Brain microvascular endothelial cell (primary cell): ENCODE results near the gene ANKRD11.

Experiments
- DNase-seq: peaks from one replicate; pipeline ENCODE4 v3.0.0-alpha.2; 2020
- H3K27ac ChIP-seq: fragments of 250-450 bp; sonication (Bioruptor Pico); 2 replicates; pipeline ENCODE4 v1.5.1; 2020; ENCODE audit warnings: mild to moderate bottlenecking, moderate library complexity
- H3K27me3 ChIP-seq: fragments of 250-450 bp; sonication (Bioruptor Pico); replicated peaks from 2 replicates; pipeline ENCODE4 v1.5.1; 2020; ENCODE audit warnings: mild to moderate bottlenecking
- H3K36me3 ChIP-seq: fragments of 250-450 bp; sonication (Bioruptor Pico); replicated peaks from 2 replicates; pipeline ENCODE4 v1.5.1; 2020; ENCODE audit warnings: mild to moderate bottlenecking
- H3K4me3 ChIP-seq: 2 replicates; pipeline ENCODE4 v1.5.1; 2011; ENCODE audit warnings: low read depth, mild to moderate bottlenecking, control low read depth, low read length, moderate library complexity
- in situ Hi-C: cut with HindIII; loops from 2 replicates; pipeline ENCODE4 v1.10.0; 2017; ENCODE audit warnings: low sequenced_read_pairs, low pct_ligation_motif_present
- TF ChIP-seq, protein P1 (sequence below): IDR thresholded peaks from 2 replicates; pipeline ENCODE4 v1.5.1; 2011; ENCODE audit warnings: low read depth, mild to moderate bottlenecking, moderate library complexity, low read length, control low read depth, inconsistent platforms; ENCODE audit errors: missing control alignments

Gene ANKRD11

DNA sequence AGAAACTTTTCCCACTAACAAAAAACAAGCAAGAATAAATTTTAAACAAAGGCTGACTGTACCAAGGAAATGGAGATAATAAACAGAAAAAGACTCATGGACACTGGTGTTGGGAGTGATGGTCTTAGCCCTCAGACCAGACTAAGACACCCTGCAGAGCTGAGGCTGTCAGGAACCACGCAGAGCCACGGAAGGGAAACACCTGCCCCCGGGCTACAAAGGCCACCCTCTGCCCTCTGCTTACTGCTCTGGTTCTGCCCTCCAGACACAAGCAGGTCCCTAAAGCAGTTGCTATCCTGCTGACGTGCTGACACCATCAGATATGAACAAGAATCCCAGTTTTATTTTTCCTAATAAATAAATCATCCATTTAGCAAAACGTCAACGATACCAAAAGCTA lies 80.0 kb downstream of the ANKRD11 start:
- Histone ChIP-seq H3K4me3 (no peak overlapping the region), H3K36me3 (no peaks in the 10 kb centered on the region), H3K27me3 (no peaks in the 10 kb centered on the region), H3K27ac (peak overlapping the region; percentile 2)
- in situ Hi-C loops, result no loop called here
- TF ChIP-seq, protein P1, sequence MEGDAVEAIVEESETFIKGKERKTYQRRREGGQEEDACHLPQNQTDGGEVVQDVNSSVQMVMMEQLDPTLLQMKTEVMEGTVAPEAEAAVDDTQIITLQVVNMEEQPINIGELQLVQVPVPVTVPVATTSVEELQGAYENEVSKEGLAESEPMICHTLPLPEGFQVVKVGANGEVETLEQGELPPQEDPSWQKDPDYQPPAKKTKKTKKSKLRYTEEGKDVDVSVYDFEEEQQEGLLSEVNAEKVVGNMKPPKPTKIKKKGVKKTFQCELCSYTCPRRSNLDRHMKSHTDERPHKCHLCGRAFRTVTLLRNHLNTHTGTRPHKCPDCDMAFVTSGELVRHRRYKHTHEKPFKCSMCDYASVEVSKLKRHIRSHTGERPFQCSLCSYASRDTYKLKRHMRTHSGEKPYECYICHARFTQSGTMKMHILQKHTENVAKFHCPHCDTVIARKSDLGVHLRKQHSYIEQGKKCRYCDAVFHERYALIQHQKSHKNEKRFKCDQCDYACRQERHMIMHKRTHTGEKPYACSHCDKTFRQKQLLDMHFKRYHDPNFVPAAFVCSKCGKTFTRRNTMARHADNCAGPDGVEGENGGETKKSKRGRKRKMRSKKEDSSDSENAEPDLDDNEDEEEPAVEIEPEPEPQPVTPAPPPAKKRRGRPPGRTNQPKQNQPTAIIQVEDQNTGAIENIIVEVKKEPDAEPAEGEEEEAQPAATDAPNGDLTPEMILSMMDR, result no peak
- no peak for DNase-seq

DNA sequence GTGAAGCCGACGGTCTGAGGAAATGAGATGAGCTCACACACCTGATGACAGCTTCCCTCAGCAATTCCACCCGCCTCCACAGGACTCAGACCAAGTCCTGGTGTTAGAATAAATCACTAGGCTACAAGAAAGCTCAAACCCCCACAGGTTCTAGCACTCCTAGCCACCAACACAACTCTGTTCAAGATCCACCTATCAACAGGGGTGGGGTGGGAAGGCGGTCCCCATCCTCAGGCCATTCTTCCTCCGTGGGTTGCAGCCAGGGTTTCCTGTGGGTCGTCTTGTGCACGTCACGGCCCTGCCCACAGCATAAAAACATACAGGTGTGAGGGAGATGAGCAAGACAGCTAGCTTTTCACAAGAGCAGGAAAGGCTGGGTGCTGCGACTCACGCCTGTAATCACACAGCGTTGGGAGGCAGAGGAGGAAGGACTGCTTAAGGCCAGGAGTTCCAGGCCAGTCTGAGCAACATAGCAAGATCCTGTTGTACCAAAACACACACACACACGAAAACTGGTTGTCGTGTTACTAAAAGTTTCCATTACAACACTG lies 81.1 kb downstream of the ANKRD11 start:
- no peak overlapping the region for H3K4me3 ChIP-seq
- H3K27me3 ChIP-seq, result no peaks in the 10 kb centered on the region
- H3K36me3 ChIP-seq, result no peaks in the 10 kb centered on the region
- in situ Hi-C loops, result no loop called here
- TF ChIP-seq, protein P1, result no peak
- H3K27ac ChIP-seq, result no peak overlapping the region
- DNase-seq, result peak; percentile 14

DNA sequence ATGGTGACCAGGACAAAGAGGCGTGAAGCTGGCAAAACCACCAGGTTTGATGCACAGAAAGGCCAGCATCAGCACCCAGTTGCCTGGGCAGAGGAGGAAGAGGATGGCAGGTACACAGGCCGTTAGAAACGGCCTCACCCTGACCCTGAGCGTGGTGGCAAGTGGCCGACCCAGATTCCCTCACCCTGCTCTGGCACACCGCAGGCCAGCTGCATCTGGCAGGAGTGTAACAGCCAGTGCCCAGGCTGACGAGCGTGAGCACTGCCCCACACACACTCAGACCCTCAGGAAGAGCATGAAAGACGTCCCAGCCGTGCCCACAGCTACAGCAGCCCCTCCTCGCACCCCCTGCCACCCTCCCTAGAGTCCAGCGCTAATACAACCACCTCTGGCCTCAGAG lies 82.0 kb downstream of the ANKRD11 start:
- TF ChIP-seq, protein P1, result no peak
- H3K27me3 ChIP-seq, result no peaks in the 10 kb centered on the region

DNA sequence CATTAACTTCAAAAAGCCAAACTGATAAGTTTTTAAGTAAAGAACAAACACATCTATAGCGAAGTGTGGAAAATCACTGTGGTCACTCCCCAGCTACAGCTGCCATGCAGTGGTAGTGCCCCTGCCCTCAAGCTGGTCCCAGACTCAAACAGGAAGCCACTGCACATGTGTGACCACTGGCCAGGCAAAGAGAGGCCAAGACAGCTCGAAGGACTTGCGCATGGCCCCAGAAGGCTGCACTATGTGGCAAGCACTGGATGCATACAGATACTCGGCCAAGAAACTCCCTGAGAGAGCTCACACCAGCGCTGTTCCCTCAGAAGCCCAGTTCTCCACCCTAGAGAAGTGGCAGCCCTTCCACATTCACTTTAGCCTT lies 82.4 kb downstream of the ANKRD11 start:
- TF ChIP-seq, protein P1, result no peak
- Histone ChIP-seq H3K27me3 (no peaks in the 10 kb centered on the region), H3K4me3 (no peak overlapping the region), H3K36me3 (no peaks in the 10 kb centered on the region), H3K27ac (no peak overlapping the region)
- DNase-seq, result no peak
- in situ Hi-C loops, result no loop called here

More for the DNA sequence above, 82.0 kb downstream of the ANKRD11 start:
- no peak for DNase-seq
- H3K36me3 ChIP-seq, result no peaks in the 10 kb centered on the region
- no peak overlapping the region for H3K27ac ChIP-seq
- H3K4me3 ChIP-seq, result no peak overlapping the region
- in situ Hi-C loops, result no loop called here

DNA sequence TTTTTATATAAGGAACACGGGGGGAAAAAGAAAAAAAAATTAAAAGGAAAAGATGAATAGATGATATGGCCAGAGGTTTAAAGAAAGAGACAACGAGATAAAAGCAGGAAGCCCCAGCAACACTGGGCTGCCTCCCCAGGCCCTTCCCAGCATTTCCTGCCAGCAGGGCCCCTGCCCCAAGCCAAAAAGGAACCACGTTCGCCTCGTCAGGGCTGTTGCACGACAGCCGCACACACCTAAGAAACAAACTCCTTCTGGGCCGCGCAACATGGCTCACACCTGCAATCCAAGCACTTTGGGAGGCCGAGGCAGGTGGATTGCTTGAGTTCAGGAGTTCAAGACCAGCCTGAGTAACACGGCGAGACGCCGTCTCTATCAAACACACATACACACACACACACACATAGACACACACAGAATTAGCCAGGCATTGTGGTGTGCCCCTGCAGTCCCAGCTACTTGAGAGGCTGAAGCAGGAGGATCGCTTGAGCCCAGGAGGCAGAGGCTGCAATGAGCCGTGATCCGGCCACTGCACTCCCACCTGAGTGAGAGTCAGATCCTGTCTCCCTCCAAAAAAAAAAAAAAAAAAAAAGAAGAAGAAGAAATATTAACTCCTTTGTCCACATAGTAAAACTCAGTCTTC lies 83.0 kb downstream of the ANKRD11 start:
- in situ Hi-C loops, result no loop called here
- no peak overlapping the region for H3K4me3 ChIP-seq
- no peak for DNase-seq
- H3K27me3 ChIP-seq, result no peaks in the 10 kb centered on the region
- TF ChIP-seq, protein P1, result no peak
- H3K27ac ChIP-seq, result no peak overlapping the region
- no peaks in the 10 kb centered on the region for H3K36me3 ChIP-seq

DNA sequence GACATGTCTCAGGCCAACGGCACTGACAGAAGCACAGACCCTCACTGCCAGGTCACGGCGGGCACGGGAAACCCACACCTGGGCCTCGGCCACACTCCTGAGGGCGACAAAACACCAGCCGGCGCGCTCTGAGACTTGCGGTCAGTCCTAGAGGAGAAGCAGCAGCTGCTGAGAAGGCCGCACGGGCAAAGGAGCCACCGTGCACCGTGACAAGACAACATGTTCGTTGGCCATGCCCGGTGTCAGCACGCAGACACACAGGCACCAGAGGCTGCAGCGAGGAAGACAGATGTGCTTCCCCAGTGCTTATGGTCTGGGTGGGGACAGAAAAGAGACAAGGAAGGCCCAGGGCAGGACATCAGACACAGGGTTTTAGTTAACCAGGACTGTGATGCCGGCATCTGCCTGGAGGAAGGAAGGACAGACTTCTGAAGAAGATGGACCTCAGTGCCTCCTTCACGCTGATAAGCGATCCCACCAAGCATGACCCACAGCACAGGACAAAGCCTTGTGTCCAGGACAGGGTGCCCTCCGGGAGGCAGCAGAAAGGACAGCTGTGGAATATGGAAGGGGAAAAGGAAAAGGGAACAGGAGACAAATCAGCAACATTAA lies 84.0 kb downstream of the ANKRD11 start:
- H3K27me3 ChIP-seq, result no peaks in the 10 kb centered on the region
- DNase-seq, result no peak
- TF ChIP-seq, protein P1, result no peak
- H3K27ac ChIP-seq, result no peak overlapping the region
- no peak overlapping the region for H3K4me3 ChIP-seq
- no peaks in the 10 kb centered on the region for H3K36me3 ChIP-seq
- in situ Hi-C loops, result no loop called here
